WTC11 (cell line): ENCODE results near the gene PIP5K1A. TPM values are rescaled to one million over a fixed set of nuclear protein-coding genes. Genes with fewer than 3 reads are reported as not detected.

Source experiments
- ATAC-seq: fragments of 200-7000 bp; cut with Tn5 transposase; 2 replicates; pipeline ENCODE4 v1.10.0; 2021; ENCODE audit warnings: mild to moderate bottlenecking, moderate library complexity
- CTCF ChIA-PET: fragments of 300-600 bp; sonication (Branson Sonifier 250); formaldehyde crosslinking; loops from one replicate; lab custom pipeline; 2021; ENCODE audit warnings: antibody characterized with exemption; lab: Charles Lee
- POLR2A ChIA-PET: fragments of 350-600 bp; sonication (Branson Sonifier 250); formaldehyde crosslinking; loops from one replicate; lab custom pipeline; 2021; ENCODE audit warnings: antibody characterized with exemption; lab: Charles Lee
- DNase-seq: peaks from one replicate; pipeline ENCODE4 v3.0.0; 2021; ENCODE audit warnings: low spot score
- H3K27ac Mint-ChIP-seq: 2 replicates; pipeline ENCODE4 v1.8.0; 2021; ENCODE audit warnings: mixed read lengths
- H3K27me3 Mint-ChIP-seq: 2 replicates; pipeline ENCODE4 v1.8.0; 2021; ENCODE audit warnings: low read depth, mild to moderate bottlenecking, moderate library complexity, mixed read lengths
- H3K36me3 Mint-ChIP-seq: 2 replicates; pipeline ENCODE4 v1.8.0; 2021; ENCODE audit warnings: mixed read lengths
- H3K4me1 Mint-ChIP-seq: 2 replicates; pipeline ENCODE4 v1.8.0; 2022; ENCODE audit warnings: mixed read lengths
- H3K4me3 Mint-ChIP-seq: 2 replicates; pipeline ENCODE4 v1.8.0; 2021; ENCODE audit warnings: mild to moderate bottlenecking, moderate library complexity, mixed read lengths
- H3K9me3 Mint-ChIP-seq: 2 replicates; pipeline ENCODE4 v1.8.0; 2021; ENCODE audit warnings: mixed read lengths
- ATF1 ChIP-seq: sonication (generic); formaldehyde crosslinking; IDR thresholded peaks from 2 replicates; pipeline ENCODE4 v1.8.1; 2023; ENCODE audit warnings: mild to moderate bottlenecking, moderate library complexity, missing genetic modification reagents
- CBFB ChIP-seq: sonication (generic); formaldehyde crosslinking; IDR thresholded peaks from 2 replicates; pipeline ENCODE4 v1.8.1; 2022; ENCODE audit warnings: mild to moderate bottlenecking, low read depth, missing genetic modification reagents
- CREM ChIP-seq: sonication (generic); formaldehyde crosslinking; IDR thresholded peaks from 2 replicates; pipeline ENCODE4 v1.8.1; 2022; ENCODE audit warnings: mild to moderate bottlenecking, missing genetic modification reagents, moderate library complexity
- E2F1 ChIP-seq: sonication (generic); formaldehyde crosslinking; IDR thresholded peaks from 2 replicates; pipeline ENCODE4 v1.8.0; 2022; ENCODE audit warnings: mild to moderate bottlenecking, missing genetic modification reagents
- E2F5 ChIP-seq: sonication (generic); formaldehyde crosslinking; IDR thresholded peaks from 2 replicates; pipeline ENCODE4 v1.8.1; 2022; ENCODE audit warnings: mild to moderate bottlenecking, moderate library complexity, missing genetic modification reagents
- JAZF1 ChIP-seq: fragments of 250-450 bp; sonication (Bioruptor Pico); IDR thresholded peaks from 2 replicates; pipeline ENCODE4 v1.9.0; 2021; ENCODE audit warnings: moderate library complexity, mild to moderate bottlenecking, inconsistent platforms
- JUN ChIP-seq: sonication (generic); formaldehyde crosslinking; IDR thresholded peaks from 2 replicates; pipeline ENCODE4 v1.8.0; 2023; ENCODE audit warnings: mild to moderate bottlenecking, missing genetic modification reagents
- MXD4 ChIP-seq: fragments of 250-450 bp; sonication (Bioruptor Pico); IDR thresholded peaks from 2 replicates; pipeline ENCODE4 v1.8.0; 2021; ENCODE audit warnings: mild to moderate bottlenecking, moderate library complexity, borderline replicate concordance
- MYBL2 ChIP-seq: sonication (generic); formaldehyde crosslinking; IDR thresholded peaks from 2 replicates; pipeline ENCODE4 v1.8.1; 2023; ENCODE audit warnings: mild to moderate bottlenecking, moderate library complexity, missing genetic modification reagents
- NR2C2 ChIP-seq: sonication (generic); formaldehyde crosslinking; IDR thresholded peaks from 2 replicates; pipeline ENCODE4 v1.8.0; 2022; ENCODE audit warnings: mild to moderate bottlenecking, missing genetic modification reagents
- NR3C1 ChIP-seq: sonication (generic); formaldehyde crosslinking; conservative IDR thresholded peaks from 2 replicates; pipeline ENCODE4 v1.8.1; 2023; ENCODE audit warnings: low read depth, mild to moderate bottlenecking, missing genetic modification reagents
- PRDM15 ChIP-seq: sonication (generic); formaldehyde crosslinking; IDR thresholded peaks from 2 replicates; pipeline ENCODE4 v1.8.0; 2022; ENCODE audit warnings: missing genetic modification reagents
- TCF7 ChIP-seq: sonication (generic); formaldehyde crosslinking; IDR thresholded peaks from 2 replicates; pipeline ENCODE4 v1.8.0; 2022; ENCODE audit warnings: mild to moderate bottlenecking, low read depth, missing genetic modification reagents, moderate library complexity
- TEAD4 ChIP-seq: sonication (generic); formaldehyde crosslinking; IDR thresholded peaks from 2 replicates; pipeline ENCODE4 v1.8.0; 2022; ENCODE audit warnings: mild to moderate bottlenecking, missing genetic modification reagents
- USF2 ChIP-seq: sonication (generic); formaldehyde crosslinking; IDR thresholded peaks from 2 replicates; pipeline ENCODE4 v1.8.1; 2023; ENCODE audit warnings: mild to moderate bottlenecking, missing genetic modification reagents, moderate library complexity
- ZBTB21 ChIP-seq: sonication (generic); formaldehyde crosslinking; IDR thresholded peaks from 2 replicates; pipeline ENCODE4 v1.8.1; 2023; ENCODE audit warnings: mild to moderate bottlenecking, missing genetic modification reagents, borderline replicate concordance
- ZNF138 ChIP-seq: sonication (generic); formaldehyde crosslinking; conservative IDR thresholded peaks from 2 replicates; pipeline ENCODE4 v1.8.1; 2022; ENCODE audit warnings: mild to moderate bottlenecking, moderate library complexity, missing genetic modification reagents
- ZNF219 ChIP-seq: sonication (generic); formaldehyde crosslinking; IDR thresholded peaks from 2 replicates; pipeline ENCODE4 v1.8.0; 2023; ENCODE audit warnings: missing genetic modification reagents, mild to moderate bottlenecking, borderline replicate concordance
- ZNF232 ChIP-seq: sonication (generic); formaldehyde crosslinking; IDR thresholded peaks from 2 replicates; pipeline ENCODE4 v1.8.0; 2022; ENCODE audit warnings: mild to moderate bottlenecking, missing genetic modification reagents
- ZNF512 ChIP-seq: sonication (generic); formaldehyde crosslinking; IDR thresholded peaks from 2 replicates; pipeline ENCODE4 v1.8.1; 2022; ENCODE audit warnings: missing genetic modification reagents, borderline replicate concordance
- ZNF532 ChIP-seq: fragments of 250-450 bp; sonication (Bioruptor Pico); IDR thresholded peaks from 2 replicates; pipeline ENCODE4 v1.9.0; 2021; ENCODE audit warnings: mild to moderate bottlenecking, borderline replicate concordance
- ZNF671 ChIP-seq: fragments of 250-450 bp; sonication (Bioruptor Pico); IDR thresholded peaks from 2 replicates; pipeline ENCODE4 v1.8.0; 2021; ENCODE audit warnings: mild to moderate bottlenecking
- total RNA-seq: library from RNA; stranded (reverse); gene quantifications from 3 replicates; pipeline ENCODE4 v1.2.3, GENCODE V29; 2021

PIP5K1A gene
- total RNA-seq, 1 experiment from 2014 or later = 81.3 TPM

GRCh38 chr1:151157067-151157531 lies 41.3 kb upstream of the PIP5K1A start (continued):
- TF ChIP-seq ZNF512 (CRISPR knock-in tag) (no peak), ZNF138 (CRISPR knock-in tag) (no peak), MYBL2 (CRISPR knock-in tag) (no peak), ZNF232 (no peak), E2F1 (CRISPR knock-in tag) (no peak), TCF7 (CRISPR knock-in tag) (no peak), E2F5 (no peak), TEAD4 (CRISPR knock-in tag) (no peak), ZBTB21 (no peak), NR3C1 (CRISPR knock-in tag) (no peak), CREM (CRISPR knock-in tag) (no peak)

- Mint-ChIP-seq H3K4me3 (no peak overlapping the region), H3K27ac (no peak overlapping the region), H3K27me3 (no peaks in the 10 kb centered on the region), H3K36me3 (peaks cover 24% of the 10 kb centered on the region), H3K4me1 (peaks cover 8% of the 10 kb centered on the region), H3K9me3 (no peaks in the 10 kb centered on the region)
- TF ChIP-seq ZNF532 (CRISPR knock-in tag) (no peak), USF2 (no peak), NR2C2 (CRISPR knock-in tag) (no peak), ZNF671 (CRISPR knock-in tag) (no peak), JUN (CRISPR knock-in tag) (no peak), ATF1 (CRISPR knock-in tag) (no peak), CBFB (CRISPR knock-in tag) (no peak), JAZF1 (CRISPR knock-in tag) (no peak), MXD4 (CRISPR knock-in tag) (no peak), PRDM15 (no peak), ZNF219 (CRISPR knock-in tag) (no peak)
- DNase-seq = no peak
- ATAC-seq = no peak
- CTCF ChIA-PET = interaction anchor here (1.0 to 6.9 kb wide), 4 partner anchors 16 to 86 kb away, joined by 3 to 167 read pairs (median 7); no protein-coding TSS in a partner anchor
- POLR2A ChIA-PET = no interaction called here
Measured at GRCh38 chr1:151158326-151158725, 40.0 kb upstream of the PIP5K1A start.
